ENCODE results near the gene TBCC.
"Not testable (repeated sequence)": the region's sequence is repeated elsewhere in the genome, so short reads cannot be mapped to it uniquely, and the experiment has no call there.

Gene TBCC

DNA sequence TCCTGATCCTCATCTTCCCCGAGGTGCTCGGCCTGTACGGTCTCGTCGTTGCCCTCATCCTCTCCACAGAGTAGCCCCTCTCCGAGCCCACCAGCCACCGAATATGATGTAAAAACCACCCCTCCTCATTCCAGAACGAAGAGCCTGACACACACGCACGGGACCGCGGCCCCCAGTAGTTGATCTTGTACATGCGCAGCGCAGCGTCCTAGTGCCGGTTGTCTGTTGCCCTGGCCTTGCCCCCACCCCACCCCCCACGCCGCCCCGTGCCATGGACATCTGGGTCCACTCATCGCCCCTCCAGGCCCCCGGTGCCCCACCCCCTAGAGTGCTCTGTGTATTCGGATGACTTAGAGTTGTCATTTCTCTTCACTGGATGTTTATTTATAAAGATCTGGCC, 18.3 kb downstream of the TBCC start:
- DNase-seq = no peak

DNA sequence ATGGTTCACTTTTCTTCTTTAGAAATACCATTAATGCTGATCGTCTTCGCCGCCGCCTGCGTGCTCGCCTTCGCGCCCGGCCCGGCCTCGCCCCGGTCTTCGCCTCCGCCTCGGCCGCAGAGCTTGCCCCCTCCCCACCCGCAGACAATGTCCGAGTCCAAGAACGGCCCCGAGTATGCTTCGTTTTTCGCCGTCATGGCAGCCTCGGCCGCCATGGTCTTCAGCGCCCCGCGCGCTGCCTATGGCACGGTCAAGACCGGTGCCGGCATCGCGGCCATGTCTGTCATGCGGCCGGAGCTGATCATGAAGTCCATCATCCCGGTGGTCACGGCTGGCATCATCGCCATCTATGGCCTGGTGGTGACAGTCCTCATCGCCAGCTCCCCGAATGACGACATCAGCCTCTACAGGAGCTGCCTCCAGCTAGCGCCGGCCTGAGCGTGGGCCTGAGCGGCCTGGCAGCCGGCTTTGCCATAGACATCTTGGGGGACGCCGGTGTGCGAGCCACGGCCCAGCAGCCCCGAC, 18.8 kb downstream of the TBCC start:
- DNase-seq = no peak

DNA sequence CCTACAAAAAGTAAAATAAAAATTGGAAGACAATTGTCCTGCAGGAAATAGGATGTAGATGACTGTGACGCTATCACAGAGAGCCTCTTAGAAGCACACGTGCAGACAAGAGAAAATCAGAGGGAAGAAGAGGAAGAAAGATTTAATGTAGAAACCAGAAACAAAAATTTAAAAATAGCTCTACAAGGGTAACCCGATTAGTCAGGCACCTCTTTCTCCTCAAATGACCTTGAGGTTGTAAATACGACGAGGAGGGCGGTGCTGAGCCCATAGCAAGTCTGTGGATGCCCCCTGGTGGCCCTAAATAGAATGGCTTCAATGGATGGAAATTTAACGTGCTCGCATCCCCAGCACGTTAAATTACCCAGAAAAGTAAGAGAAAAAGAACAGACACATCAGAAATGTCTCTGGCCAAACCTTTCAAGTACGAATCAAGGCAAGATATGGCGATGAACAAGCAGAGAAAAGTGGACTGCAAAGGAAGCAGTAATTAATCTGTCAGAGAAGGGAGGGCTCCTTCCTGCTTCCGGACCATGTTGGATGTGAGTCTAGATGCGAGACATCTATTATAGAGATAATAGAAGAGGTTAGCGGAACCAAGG, 19.3 kb downstream of the TBCC start:
- peak; percentile 92 for DNase-seq

DNA sequence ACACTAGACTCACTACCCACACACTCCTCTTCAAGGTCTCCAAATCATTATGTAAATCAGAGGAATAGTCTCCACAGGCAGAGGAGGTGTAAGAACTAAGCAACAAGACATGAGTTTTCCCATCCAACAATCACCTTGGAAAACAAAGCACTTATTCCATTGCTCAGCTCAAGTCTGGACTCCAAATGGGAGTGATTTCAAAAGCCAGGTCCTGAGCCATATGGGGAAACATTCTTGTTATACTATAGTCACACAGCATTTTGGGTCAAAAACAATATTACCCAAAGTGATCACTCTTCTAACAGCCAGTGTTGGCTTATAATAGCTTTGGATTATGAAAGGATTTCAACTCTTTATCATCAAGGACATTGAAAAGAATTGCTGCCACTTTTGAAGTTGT, 19.9 kb downstream of the TBCC start:
- DNase-seq = no peak

DNA sequence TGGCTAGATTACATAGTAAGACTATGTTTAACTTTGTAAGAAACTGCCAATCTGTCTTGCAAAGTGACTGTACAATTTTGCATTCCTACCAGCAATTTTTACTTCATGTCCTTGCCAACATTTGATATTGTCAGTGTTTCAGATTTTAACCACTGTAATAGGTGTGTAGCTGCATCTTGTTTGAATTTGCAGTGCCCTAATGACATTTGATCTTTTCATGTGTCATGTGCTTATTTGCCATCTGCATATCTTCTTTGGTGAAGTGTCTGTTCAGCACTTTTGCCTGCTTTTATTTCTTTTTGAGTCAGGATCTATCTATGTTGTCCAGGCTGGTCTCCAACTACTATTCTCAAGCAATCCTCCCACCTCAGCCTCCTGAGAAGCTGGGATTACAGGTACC, 21.1 kb downstream of the TBCC start:
- DNase-seq = no peak

DNA sequence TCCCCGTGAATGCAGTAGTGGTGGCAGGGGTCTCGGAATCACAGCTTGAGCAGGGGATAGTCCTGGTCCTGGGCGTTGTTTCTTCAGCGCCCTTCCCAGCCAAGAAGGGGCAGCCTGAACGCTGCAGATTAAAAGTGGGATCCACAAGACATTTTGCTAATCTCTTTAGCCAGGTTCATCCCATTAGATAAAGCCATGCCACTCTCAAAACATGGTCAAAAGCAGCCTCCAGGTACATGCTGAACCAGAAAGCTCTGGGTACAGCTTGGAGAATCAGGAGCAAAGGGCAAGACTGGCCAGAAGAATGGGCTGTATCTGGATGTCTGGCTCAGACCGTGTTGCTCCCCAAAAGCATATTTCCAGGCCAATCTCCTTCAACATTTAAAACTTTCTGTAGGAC, 23.4 kb downstream of the TBCC start, which contains the start of gene PRPH2:
Gene PRPH2, minus strand, starts transcription at position 101 of the 400 bp plus-strand sequence. CDS start 263 bp downstream, outside the sequence.
- no peak for DNase-seq

DNA sequence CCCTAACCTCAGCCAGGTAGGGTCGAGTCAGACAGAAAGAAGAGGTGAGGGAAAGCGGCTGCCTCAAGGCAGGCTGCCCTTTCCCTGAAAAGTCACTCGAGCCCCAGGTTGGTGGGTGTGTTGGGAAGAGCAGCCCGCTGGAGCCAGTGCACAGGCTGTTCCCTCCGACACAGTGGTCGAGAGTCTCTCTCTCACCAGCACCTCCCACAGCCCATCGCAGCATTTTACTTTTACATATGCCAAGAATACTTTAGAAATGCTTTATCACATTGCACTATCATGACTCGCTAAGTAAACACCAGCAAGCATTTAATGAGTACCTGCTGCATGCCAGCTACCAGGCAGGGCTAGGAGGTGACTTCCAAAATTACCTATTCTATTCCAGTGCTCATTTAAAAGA, 25.2 kb downstream of the TBCC start:
- no peak for DNase-seq

DNA sequence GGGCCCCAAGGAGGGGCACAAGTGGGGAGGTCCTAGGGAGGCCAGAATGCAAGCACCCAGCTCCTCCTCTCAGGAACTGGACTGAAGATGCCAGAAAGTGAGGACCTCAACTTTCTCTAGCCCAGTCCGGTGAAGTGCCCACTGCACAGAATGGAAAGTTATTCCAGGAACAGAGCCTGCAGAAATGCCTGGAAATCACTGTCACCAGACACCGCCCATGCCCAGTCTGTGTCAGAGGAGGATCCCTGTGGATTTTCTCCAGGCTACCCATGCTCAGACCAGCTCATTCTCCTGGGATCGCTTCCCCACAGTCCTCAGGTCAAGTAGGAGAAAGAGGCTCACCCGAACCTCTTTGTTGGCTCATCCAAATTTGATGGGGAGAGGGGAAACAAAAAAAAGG, 30.0 kb downstream of the TBCC start:
- DNase-seq = no peak

DNA sequence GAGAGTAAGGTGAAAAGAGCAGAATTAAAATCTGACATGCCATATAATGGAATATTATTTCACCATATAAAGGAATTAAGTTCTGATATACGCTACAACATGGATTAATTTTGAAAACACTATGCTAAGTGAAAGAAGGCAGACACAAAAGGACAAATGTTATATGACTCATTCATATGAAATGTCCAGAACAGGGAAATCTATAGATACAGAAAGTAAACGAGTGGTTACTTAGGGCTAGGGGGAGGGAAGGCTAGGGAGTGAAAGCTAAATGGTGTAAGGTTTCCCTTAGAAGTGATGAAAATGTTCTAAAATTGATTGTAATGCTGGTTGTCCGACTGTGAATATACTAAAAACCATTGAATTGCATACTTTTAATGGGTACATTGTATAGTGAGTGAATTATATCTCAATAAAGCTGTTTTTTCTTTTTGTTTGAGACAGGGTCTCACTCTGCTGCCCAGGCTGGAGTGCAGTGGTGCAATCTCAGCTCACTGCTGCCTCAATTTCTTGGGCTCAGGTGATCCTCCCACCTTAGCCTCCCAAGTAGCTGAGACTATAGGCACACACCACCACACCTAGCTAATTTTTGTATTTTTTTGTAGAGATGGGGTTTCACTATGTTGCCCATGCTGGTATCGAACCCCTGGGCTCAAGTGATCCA, 31.7 kb downstream of the TBCC start:
- no peak for DNase-seq

DNA sequence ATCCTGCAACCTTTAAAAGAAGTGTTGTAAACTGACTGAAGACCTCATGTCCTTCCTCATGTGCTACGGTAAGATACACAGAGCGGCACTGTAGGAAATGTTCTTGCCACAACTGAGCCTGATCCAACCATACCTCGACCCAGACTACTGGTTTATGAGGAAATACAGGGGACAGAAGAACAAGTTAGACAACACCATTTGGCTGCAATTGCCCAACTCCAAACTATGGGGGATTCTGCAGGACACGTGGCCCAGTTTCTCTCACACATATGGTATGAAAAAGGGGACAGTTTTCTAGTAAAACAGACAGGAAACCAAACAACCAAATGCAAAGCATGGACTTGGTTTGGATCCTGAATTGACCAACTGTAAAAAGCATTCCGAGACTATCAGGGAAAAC, 34.0 kb downstream of the TBCC start:
- no peak for DNase-seq

DNA sequence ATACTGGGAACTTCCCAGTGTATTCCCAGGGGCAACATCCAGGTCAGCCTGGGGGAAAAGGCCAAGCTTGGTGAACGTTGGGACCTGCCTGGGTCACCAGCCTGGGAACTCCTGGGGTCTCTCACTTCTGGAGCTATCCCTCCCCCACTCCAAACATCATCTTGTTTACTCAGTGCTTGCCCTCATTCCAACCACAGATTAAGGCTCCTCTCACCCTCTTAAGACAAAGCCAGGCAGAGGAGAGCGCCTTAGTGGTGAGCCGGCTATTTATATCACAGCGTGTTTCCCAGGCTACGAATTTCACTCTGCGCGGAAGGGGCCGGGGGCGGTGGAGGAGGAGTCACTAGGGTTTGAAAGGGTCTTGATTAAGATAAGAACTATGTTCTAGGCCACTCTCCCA, 35.6 kb downstream of the TBCC start:
- no peak for DNase-seq

DNA sequence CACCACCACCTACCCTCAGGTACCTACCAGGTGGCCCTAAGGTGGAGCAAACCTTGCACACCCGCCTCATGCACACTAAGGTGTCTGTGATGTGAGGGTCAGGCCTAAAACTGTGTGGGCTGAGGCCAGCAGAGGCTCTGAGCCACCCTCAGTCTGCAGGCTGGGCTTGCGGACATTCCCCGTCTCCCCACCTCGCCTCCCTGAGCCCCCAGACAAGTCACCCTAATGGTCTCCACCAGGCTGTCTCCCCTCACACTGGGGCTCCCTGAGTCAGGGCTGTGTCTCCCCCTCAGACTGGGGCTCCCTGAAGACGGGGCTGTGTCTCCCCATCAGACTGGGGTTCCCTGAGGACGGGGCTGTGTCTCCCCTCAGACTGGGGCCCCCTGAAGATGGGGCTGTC, 36.0 kb downstream of the TBCC start:
- no peak for DNase-seq

DNA sequence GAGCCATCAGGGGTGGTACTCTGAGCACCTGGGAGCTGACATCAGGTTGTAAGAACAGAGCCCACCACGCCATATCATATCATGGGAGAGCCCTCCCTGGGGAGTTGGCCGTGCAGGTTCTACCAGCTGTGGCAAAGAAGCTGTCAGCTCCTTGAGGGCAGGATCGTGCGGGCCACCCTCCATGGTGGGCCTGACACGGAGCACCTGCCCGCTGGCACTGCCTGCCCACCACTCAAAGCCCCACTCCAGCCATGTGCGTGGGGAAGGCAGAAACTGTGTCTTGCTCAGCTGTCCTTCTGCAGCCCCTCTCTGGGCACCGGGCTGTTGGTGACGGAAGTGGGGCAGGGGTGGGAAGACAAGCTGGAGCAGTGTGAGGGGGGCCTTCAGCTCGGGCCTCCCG, 37.8 kb downstream of the TBCC start:
- no peak for DNase-seq

DNA sequence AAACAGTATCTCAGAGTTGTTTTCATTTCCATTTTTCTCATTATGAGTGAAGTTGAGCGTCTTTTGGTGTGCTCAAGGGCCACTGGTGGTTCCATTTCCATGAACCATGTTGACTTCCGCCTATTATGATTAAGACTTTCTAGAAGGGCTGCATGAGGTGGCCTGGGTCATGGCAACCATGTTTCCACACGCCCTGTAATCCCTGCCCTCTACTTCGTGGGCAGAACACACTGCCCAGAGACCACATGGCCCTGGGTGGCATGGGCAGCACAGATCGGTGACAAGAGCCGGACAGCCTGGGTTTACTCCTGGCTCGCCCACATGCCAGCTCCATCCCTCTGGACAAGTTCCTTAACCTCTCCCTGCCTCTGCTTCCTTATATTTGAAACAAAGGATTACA, 38.3 kb downstream of the TBCC start:
- no peak for DNase-seq

DNA sequence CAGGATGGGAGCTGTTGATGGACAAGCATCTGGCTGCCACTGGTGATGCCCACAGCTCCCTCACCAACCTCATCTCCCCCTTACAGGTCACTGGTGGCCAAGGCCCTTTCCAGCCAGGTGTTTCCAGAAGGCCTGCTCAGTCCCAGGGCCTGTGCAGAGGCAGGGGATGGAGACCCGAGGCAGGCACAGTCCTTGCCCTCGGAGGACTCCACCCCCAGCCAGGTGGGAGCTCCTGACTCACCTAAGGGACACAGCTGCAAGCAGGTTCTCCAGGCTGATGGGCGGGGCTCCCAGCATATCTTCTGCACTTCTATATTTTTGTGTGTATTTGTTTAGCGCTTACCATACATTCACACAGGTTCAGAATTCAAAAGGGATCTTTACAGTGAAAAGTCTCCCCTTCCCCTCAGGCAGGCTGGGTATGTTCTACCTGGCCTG, 40.9 kb downstream of the TBCC start:
- peak; percentile 92 for DNase-seq

DNA sequence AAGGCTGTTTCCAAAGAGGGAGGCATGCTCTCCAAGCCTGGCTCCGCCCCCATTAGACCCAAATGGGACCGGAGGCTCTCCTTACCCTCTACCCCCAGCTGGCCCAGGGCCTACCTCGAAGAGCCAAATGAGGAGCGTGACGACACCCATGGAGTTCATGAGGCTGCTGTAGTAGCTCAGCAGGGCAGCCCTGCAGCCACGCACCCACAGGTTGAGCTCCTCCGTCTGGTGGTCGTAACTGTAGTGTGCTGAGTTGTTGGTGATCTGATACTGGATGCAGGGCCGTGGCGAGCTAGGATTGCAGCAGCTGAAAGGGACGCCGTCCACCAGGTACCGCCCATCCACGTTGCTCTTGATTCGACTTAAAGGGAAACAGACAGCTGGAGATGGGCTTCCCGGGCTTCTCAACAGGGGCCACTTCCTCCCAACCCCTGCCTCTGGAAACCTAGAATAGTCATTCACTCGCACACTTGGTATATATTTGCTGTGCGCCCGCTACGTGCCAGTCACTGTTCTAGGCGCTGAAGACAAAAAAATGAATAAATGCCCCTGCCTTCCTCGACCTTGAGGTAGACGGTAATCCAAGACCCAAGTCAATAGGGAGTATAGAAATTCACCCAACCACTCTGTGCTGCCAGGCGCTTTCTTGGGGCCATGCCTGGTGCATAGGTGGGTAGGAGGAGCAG, 41.5 kb downstream of the TBCC start:
- peak; percentile 96 for DNase-seq

DNA sequence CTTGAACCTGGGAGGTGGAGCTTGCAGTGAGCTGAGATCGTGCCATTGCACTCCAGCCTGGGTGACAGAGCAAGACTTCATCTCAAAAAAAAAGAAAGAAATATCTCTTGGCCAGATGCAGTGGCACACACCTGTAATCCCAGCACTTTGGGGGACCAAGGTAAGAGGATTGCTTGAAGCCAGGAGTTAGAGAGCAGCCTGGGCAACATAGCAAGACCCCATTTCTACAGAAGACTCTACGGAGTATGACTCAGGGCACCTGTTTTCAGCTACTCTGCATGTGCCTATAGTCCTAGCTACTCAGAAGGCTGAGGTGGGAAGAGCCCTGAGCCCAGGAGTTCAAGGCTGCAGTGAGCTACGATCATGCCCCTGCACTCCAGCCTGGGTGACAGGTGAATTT, 43.1 kb downstream of the TBCC start:
- DNase-seq = not testable (repeated sequence)

DNA sequence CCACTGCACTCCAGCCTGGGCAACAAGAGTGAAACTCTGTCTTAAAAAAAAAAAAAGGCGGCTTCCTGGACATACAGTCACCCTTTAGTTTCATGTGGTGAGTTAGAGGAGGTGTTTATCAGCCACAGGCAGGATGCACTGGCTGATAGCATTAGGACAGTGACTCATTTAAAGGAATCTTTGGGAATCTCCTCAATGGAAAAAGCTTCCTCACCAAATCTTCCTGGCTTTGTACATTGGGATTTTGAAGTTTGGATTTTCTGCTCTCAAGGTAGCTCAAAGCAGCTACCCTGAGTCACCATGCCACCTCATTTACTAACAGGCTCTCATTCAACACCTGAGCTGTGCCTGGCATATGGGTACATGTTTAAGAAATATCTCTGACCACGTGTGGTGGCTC, 43.7 kb downstream of the TBCC start:
- no peak for DNase-seq

DNA sequence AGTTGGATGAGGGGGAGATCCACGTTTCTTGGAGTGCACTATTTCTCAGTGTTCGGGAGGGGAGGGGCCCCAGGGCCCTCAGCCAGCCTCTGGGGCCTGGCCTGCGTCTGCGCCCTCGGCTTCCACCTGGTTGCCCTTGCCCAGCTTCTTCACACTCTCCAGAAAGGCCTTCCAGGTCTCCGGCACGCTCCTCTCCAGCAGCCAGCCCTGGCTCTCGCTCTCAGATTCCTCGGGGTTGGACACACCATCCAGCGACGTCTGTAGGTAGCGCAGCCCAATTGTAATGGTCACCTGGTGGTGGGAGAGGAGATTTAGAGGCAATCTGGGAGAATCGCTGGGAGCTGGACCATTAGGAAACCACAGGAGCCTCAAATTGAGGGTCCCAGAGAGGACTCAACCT, 47.7 kb downstream of the TBCC start:
- no peak for DNase-seq

DNA sequence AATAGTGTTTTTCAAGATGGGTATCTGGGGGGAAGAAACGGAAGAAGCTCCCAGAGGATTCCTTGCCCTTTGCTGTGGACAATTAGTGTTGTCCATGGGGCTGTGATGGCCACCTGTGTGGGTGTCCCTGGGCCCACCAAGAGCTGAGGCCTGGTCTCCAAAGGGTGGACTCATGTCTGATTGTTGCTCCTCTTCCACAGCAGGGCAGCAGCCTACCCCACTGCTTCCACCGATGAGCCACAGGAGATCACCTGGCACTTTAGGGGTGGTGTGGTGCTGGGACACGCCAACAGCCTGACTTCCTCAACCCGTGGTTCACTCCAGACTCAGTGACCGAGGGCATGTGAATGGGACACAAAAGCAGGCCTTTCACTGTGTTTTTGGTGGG, 48.6 kb downstream of the TBCC start:
- DNase-seq = no peak

DNA sequence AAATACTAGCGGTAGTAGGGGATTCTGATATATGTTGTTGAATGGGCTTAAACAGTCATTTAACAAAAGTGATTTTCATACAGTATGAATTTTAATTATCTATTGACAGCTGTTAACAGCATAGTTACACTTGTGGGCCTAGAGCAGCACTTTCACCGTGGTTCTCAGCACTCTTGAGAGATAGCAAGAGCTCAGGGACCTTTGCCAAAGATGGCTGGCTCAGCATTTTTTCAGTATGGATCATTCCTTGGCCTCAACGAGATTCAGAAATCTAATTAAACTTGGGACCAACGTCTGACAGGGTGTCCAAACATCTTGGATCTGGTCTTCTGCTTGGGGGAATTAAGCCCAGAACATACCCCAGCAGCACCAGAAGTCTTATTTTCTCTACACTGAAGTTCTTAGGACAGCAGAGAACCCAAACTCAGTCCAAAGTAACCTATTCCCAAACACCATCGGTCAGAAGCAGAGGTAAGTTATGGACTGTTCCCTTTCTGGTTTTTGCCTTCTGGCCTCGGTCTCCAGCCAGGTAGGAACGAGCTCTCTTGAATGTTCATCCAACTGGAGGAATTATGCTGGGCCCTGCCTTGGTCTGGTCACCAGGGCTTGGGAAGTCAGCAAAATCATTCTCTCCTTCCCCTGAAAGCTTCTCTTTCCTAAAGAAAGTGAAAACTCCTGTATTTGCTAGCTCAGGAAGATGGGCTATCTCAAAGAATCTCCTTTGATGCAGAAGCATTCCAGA, 49.2 kb downstream of the TBCC start:
- no peak for DNase-seq

DNA sequence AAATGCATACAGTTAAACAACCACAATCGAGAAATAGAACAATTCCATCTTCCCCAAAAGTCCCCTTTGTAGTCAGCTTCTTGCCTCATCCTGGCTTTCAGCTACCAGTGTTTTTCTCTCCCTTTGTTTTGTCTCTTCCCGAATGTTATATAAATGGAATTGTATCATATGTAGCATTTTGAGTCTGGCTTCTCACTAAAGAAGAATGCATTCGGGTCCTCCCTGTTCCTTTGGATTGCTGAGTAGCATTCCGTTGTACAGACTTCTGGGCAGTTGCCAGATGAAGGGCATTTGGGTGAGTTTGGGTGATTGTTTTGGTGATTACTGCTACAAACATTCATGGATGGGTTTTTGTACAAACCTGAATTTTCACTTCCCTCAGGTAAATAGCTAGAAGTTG, 51.3 kb downstream of the TBCC start:
- DNase-seq = no peak

Measured in NCI-H510A treated with DMSO at 0.1 percent for 48 hours (cell line).